H1 (cell line): ENCODE data around the gene FANCD2. TPM values are rescaled to one million over a fixed set of nuclear protein-coding genes. Genes with fewer than 3 reads are reported as not detected.

Experiments
- CBX8 ChIP-seq: fragments of 300-800, 300-1000 bp; sonication (generic); IDR thresholded peaks from 2 replicates; pipeline ENCODE4 v1.7.1; 2016; ENCODE audit warnings: low read depth, low read length, borderline replicate concordance
- SP1 ChIP-seq: IDR thresholded peaks from 2 replicates; pipeline ENCODE4 v1.6.1; 2011; ENCODE audit warnings: low read depth, low read length
- polyA plus RNA-seq, 7 experiments: library from polyadenylated mRNA; depleted of rRNA in 3 of 7; stranded (reverse) in 5 of 7; unstranded in 2 of 7; fragments of >200 nt in 5 of 7; fragments of 200-250 nt in 2 of 7; gene quantifications; 1 replicate in 5 of 7; 2 replicates in 1 of 7; 4 replicates in 1 of 7; pipeline versions ENCODE4 v1.2.1 to v1.2.3, GENCODE V29; 2011 to 2013; ENCODE audit warnings: missing spikeins in 2 of 7, mixed read lengths in 2 of 7
- total RNA-seq: library from RNA; stranded (reverse); fragmentation: NEBNext Ultra II Directional; extraction: Animal tissue kit (Norgen Biotek cat#: 25700); gene quantifications from 2 replicates; pipeline ENCODE4 v1.2.1, GENCODE V29; 2021

FANCD2 gene
- total and polyA plus RNA-seq, 2 of the 8 experiments (the other 6 are each of a cell fraction or from before 2014, with no cell fraction given) = 33.1 to 77.8 TPM

DNA sequence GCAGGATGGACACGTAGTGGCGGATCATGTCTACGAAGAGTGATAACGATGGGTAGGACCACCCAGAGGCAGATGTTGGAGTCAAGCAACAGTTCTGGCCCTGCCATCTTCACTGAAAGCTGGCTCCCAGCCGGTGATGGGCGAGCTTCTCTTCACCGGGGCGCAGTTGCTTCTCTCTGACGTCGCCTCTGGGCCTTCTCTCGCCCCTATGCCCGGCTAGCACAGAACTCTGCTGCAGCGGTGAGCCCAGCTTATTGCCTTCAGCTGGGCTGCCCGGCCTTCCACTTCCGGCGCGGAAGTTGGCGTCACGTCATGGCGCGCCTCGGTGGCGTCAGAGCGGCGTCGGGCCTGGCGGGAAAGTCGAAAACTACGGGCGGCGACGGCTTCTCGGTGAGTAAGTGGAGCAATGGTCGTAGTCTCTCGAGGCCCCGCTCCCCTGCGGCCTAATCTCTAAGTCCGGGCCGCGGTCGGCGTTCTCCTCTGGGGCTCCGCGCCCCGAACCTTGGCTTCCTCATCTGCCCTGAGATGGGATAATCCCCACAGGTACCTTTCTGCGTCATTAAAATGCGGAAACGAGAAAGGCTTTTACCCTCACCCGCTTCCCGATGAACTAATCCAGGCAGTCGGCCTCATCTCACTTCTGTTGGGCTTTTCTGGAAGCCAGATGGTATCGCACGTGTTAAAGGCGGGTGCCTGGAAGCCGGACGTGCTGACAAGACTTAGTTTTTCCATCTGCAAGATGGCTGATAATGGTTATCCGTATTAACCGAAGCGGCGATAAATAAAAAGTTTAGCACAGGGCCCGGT is at the start of gene FANCD2 (continued):
- TF ChIP-seq CBX8 = no peak
- no peak for TF ChIP-seq SP1
